ENCODE measurements around the gene DAZL. TPM values are rescaled to one million over a fixed set of nuclear protein-coding genes. Genes with fewer than 3 reads are reported as not detected.
"Not testable (repeated sequence)": the region's sequence is repeated elsewhere in the genome, so short reads cannot be mapped to it uniquely, and the experiment has no call there.

DAZL gene, protein sequence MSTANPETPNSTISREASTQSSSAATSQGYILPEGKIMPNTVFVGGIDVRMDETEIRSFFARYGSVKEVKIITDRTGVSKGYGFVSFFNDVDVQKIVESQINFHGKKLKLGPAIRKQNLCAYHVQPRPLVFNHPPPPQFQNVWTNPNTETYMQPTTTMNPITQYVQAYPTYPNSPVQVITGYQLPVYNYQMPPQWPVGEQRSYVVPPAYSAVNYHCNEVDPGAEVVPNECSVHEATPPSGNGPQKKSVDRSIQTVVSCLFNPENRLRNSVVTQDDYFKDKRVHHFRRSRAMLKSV
- total RNA-seq (2014; rRNA removed; shearing (Covaris generic)), result not detected in 2 replicates

DNA sequence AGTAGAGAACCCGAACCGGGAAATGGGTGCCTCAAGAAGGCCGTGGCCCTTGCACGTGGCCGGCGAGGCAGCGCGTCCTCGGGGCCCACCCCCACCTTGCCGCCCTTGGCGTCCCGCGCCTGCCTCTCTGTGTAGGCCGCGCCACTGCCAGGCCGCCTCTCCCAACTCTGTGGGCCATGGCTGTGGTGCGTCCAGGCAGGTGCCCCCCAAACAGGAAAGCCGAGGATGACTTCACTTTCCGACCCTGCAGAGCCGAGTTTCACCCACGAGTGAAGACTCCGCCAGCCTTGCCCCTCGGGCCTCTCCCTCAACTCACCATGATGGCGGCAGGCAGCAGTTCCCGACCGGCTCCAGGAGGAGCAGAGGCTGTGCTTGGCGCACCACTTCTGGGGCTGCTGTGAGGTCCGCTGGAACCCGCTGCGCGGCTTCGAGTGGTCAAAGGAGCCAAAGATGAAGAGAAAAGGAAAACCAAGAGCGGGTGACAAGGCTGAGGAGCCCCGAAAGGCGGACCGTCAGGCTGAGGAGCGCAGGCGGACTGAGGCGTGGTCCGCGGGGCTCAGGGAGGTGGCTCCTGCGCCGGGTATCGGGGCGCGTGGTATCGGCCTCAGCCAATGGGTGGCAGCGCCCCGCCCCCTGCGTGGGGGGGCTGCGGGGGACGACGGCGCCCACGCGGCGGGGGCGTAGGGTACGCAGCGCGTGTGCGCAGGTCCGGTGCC lies at the start of gene DAZL:
Gene DAZL (minus strand): TSS at position 537 of the 716 bp plus-strand sequence. CDS start 218 bp downstream, at position 319.
- in situ Hi-C loops (cut with HindIII; ENCODE audit: low sequenced_read_pairs), result no loop called here
- no peak for DNase-seq (ENCODE audit: low spot score)

GRCh38 chr3:16654976-16655375 lies 49.8 kb upstream of the DAZL start:
- no peak for DNase-seq (ENCODE audit: low spot score)
- in situ Hi-C loops (cut with HindIII; ENCODE audit: low sequenced_read_pairs), result no loop called here

- DNase-seq (ENCODE audit: low spot score), result no peak
- in situ Hi-C loops (cut with HindIII; ENCODE audit: low sequenced_read_pairs), result no loop called here
Measured at GRCh38 chr3:16653712-16654111, 48.5 kb upstream of the DAZL start.

- no peak for DNase-seq (ENCODE audit: low spot score)
- in situ Hi-C loops (cut with HindIII; ENCODE audit: low sequenced_read_pairs), result no loop called here
Measured at GRCh38 chr3:16647668-16648067, 42.4 kb upstream of the DAZL start.

DNA sequence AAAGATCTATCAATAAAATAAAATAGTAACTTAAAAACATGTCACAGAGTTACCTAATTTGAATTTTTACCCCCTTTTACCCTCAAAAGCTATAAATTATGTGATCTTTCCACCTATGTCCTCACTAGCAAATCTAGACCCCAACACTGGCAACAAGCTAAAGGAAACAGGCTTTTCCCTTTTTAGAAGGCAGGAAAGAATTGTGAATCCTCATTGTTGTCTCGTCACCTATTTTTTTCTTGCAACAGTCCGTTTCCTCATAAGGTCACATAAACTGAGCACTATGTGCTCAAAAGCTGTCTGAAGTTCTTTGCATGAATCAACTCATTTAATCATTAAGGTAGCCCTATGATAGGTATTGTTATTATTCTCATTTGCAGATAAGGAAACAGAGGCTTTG lies 34.6 kb upstream of the DAZL start:
- in situ Hi-C loops (cut with HindIII; ENCODE audit: low sequenced_read_pairs), result no loop called here
- no peak for DNase-seq (ENCODE audit: low spot score)

DNA sequence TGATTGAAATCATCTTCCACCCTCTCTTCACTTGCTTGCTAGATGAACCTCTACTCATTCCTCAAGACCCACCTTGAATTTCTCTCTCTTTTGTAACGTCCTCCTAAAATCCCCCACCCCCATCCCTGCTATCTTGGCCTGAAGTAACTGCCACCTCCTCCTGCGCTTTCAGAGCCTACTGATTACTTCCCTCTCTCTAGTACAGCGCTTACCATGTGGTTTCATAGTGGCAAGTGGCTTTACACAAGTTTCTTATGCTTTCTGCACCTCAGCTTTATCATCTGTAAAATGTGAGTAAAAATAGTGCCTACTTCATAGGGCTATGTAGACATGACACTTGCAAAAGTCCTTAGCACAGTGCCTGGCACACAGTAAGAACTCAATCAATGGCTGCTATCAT lies 28.7 kb upstream of the DAZL start:
- no peak for DNase-seq (ENCODE audit: low spot score)
- in situ Hi-C loops (cut with HindIII; ENCODE audit: low sequenced_read_pairs), result no loop called here

DNA sequence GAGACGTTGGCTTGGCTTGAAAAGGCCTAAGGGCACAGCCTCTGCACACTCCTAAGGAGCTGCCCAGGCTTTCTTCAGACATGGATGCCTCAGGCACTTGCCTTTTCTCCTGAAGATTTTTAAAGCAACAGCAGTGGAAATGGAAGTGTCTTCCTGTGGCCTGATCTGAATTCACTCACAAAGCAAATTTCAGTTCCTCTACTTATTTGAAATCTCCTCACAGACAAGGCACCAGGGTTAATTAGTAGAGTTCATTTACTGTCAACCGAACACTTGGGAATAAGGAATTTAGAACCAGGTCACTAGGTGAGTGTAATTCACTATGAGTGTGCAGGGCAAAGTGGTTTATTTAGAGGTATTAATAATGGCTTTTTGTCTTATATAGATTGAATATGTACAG lies 27.2 kb upstream of the DAZL start:
- in situ Hi-C loops (cut with HindIII; ENCODE audit: low sequenced_read_pairs), result no loop called here
- DNase-seq (ENCODE audit: low spot score), result no peak

DNA sequence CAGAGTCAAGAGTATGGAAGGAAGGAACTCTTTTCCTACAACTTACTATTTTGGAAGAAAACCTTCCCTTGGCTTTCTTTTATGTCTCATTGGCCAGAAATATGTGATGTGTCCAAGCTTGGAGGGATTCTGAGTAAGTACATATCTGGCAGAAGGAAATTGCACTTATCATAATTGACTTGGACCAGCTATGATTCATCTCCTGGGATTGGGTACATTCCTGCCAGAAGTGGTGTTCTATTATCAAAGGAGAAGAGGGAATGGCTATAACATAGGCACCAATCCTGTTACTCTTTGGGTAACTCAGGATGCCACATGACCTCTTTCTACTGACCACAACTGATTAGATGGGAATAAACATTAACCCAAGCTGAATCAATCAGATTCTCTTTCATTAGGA lies 13.5 kb upstream of the DAZL start:
- in situ Hi-C loops (cut with HindIII; ENCODE audit: low sequenced_read_pairs), result no loop called here
- no peak for DNase-seq (ENCODE audit: low spot score)

- DNase-seq (ENCODE audit: low spot score); in situ Hi-C loops (cut with HindIII; ENCODE audit: low sequenced_read_pairs): not testable (repeated sequence)
Measured at GRCh38 chr3:16617155-16617554, 11.9 kb upstream of the DAZL start.

DNA sequence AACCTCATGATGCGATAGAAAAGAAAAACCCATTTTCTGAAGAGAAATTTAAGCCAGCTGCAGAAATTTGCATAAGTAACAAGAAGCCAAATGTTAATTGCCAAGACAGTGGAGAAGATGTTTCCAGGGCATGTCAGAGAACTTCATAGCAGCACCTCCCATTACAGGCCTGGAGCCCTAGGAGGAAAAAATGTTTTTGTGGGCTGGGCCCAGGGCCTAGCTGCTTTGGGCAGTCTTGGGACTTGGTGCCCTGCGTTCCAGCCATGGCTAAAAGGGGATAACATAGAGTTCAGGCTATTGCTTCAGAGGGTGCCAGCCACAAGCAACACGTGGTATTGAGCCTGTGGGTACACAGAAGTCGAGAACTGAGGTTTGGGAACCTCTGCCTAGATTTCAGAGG lies 10.9 kb upstream of the DAZL start:
- in situ Hi-C loops (cut with HindIII; ENCODE audit: low sequenced_read_pairs), result no loop called here
- DNase-seq (ENCODE audit: low spot score), result no peak

DNA sequence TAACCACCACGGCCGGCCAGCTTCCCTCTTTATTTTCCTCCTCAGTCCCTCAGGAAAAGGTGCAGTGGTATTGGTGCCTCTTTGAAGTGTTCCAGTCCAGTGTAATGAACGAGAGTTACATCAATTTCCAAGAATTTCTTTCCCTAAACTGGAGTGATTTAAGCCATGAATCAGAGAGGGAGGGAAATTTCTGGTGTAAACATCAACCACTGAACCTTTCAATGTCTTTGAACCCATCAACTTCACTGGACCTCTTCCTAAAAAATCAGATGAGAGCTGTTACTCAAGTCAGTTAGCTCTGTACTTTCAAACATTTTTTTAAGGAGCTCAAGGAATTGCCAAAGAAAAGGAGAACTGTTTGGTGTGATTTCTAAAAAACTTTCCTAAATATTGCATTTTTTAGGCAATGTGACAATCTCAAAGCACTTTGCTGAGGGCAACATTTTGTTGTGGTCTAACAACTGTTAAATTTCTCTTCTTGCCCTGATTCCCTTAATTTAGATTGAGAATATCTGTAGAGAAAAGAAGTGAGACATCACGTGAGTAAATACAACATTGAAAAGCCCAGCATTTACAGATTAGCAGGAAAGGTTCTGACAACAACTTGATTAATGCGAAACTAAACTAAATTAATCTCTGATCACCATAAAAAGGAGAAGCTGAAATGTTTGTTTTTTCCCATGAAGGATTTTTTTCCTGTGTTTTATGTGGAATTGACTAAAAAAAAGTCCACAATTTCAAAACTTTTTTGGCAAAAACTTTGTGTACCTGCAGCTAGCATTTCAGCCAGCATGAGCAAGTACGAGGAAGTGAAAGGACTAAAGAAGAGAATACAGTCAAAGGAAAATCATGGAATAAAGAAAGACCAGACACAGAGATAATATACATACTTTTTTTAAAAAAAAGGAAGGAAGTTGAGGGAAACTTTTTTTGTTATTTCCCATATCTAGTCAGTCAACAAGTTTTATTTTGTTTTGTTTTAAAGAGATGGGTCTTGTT lies 9.1 kb upstream of the DAZL start:
- no peak for DNase-seq (ENCODE audit: low spot score)
- in situ Hi-C loops (cut with HindIII; ENCODE audit: low sequenced_read_pairs), result no loop called here

DNA sequence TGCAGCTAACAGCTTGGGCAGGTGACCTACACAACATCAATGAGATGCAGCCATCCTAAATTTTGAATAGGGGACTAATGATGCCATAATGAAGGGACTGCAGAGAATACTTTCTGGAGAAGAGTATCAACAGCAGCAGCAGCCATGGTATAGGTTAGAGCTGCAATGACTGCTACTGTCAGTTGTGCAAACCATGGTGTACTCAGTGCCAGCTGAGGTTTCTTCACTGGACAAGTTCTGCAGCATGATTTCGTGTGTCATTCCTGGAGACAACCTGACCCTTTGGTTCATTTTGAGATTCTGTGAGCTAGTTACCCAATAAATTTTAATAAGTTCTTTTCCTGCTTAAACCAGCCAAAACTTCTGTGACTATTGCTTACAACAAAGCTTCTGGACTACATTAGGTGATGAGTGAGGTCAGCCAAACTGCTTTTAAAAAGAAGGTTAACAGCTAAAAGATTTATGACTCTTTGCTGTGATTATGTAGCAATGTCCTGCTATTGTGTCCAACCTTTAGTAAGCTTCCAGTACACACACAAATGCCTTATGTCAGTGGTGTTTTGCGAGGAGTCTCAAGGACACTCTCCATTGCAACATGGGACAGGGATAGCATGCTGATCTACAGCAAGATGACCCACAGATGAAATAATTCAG lies 4.8 kb upstream of the DAZL start:
- no peak for DNase-seq (ENCODE audit: low spot score)
- in situ Hi-C loops (cut with HindIII; ENCODE audit: low sequenced_read_pairs), result no loop called here

GRCh38 chr3:16608816-16609215 lies 3.6 kb upstream of the DAZL start:
- in situ Hi-C loops (cut with HindIII; ENCODE audit: low sequenced_read_pairs), result no loop called here
- DNase-seq (ENCODE audit: low spot score), result no peak

GRCh38 chr3:16607718-16608117 lies 2.5 kb upstream of the DAZL start:
- DNase-seq (ENCODE audit: low spot score), result no peak
- in situ Hi-C loops (cut with HindIII; ENCODE audit: low sequenced_read_pairs), result no loop called here

DNA sequence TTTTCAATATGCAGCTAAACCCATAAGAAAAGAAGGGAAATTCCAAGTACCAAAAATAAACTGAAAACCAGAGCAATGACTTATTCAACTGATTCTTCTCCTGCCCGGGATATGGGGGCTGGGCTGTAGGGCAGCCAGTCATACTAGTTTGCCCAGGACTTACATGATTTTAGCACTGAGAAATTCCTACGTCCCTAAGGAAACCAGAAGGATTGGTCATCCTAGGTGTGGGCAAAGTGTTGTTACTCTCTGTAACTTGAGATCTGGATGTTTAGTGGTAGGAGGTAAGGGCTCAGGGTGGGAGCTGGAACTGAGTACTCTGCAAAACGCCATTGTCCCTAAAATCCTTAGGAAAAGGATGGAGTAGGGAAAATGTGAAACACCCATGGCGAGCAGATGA lies 1.2 kb upstream of the DAZL start:
- in situ Hi-C loops (cut with HindIII; ENCODE audit: low sequenced_read_pairs), result no loop called here
- no peak for DNase-seq (ENCODE audit: low spot score)

- DNase-seq (ENCODE audit: low spot score), result no peak
- in situ Hi-C loops (cut with HindIII; ENCODE audit: low sequenced_read_pairs), result no loop called here
Measured at GRCh38 chr3:16605966-16606365, 743 bp upstream of the DAZL start.

- DNase-seq (ENCODE audit: low spot score), result no peak
- in situ Hi-C loops (cut with HindIII; ENCODE audit: low sequenced_read_pairs), result no loop called here
Measured at GRCh38 chr3:16604433-16604832, 790 bp downstream of the DAZL start.

DNA sequence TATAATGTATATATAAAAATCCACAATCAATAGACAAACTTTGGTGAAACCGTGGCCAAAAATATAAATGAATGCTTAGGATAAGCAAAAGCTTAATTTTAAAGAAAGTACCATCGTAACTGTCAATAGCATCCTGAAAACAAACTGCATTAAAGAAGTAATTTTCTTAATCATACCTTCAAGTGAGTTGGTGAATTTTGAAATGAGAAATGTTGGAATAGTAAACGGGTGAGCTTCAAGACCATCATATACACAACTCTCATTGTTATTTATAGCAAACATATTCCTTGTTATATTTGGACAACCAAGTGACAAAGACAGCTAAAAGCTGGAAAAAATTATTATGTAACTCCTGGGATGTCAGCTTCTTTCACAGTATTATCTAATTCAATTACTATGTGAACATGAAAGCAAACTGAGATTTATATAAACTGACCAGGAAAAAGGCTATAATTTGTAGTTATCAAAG lies 3.7 kb downstream of the DAZL start:
- peak; percentile 60 for DNase-seq (ENCODE audit: low spot score)
- in situ Hi-C loops (cut with HindIII; ENCODE audit: low sequenced_read_pairs), result no loop called here
